ENCODE results near the gene ZNF804A. TPM values are rescaled to one million over a fixed set of nuclear protein-coding genes. Genes with fewer than 3 reads are reported as not detected.
A peak's percentile ranks its signal among the peaks of the same experiment; 100 is the strongest.
"Not testable (repeated sequence)": the region's sequence is repeated elsewhere in the genome, so short reads cannot be mapped to it uniquely, and the experiment has no call there.

The ZNF804A gene
- total RNA-seq, 4 donors from 2014 or later: 0.42 to 0.44 TPM; not detected in 2

- Histone ChIP-seq H3K36me3 (no peaks in the 10 kb centered on the region), H3K27ac (no peak overlapping the region), H3K9me3 (no peaks in the 10 kb centered on the region), H3K4me1 (no peaks in the 10 kb centered on the region), H3K27me3 (no peaks in the 10 kb centered on the region), H3K4me3 (no peak overlapping the region)
- DNase-seq (ENCODE audit: low spot score in 2 of 2): no peak
- WGBS, 2 donors: 96 to 98% methylated on average over 1 of the region's 1 CpG
- TF ChIP-seq POLR2A (IDR thresholded peaks at IDR 0.05) (no peak), EP300 (IDR thresholded peaks at IDR 0.05) (no peak)
- TF ChIP-seq, protein P1, sequence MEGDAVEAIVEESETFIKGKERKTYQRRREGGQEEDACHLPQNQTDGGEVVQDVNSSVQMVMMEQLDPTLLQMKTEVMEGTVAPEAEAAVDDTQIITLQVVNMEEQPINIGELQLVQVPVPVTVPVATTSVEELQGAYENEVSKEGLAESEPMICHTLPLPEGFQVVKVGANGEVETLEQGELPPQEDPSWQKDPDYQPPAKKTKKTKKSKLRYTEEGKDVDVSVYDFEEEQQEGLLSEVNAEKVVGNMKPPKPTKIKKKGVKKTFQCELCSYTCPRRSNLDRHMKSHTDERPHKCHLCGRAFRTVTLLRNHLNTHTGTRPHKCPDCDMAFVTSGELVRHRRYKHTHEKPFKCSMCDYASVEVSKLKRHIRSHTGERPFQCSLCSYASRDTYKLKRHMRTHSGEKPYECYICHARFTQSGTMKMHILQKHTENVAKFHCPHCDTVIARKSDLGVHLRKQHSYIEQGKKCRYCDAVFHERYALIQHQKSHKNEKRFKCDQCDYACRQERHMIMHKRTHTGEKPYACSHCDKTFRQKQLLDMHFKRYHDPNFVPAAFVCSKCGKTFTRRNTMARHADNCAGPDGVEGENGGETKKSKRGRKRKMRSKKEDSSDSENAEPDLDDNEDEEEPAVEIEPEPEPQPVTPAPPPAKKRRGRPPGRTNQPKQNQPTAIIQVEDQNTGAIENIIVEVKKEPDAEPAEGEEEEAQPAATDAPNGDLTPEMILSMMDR (IDR thresholded peaks at IDR 0.05): no peak
Measured at GRCh38 chr2:184756161-184756560, 157.8 kb downstream of the ZNF804A start.

GRCh38 chr2:184756885-184757284 is 158.6 kb downstream of the ZNF804A start:
- H3K27me3 ChIP-seq: no peaks in the 10 kb centered on the region
- H3K27ac ChIP-seq: no peak overlapping the region
- WGBS, 2 donors: 50 to 55% methylated on average over 2 of the region's 2 CpGs

DNA sequence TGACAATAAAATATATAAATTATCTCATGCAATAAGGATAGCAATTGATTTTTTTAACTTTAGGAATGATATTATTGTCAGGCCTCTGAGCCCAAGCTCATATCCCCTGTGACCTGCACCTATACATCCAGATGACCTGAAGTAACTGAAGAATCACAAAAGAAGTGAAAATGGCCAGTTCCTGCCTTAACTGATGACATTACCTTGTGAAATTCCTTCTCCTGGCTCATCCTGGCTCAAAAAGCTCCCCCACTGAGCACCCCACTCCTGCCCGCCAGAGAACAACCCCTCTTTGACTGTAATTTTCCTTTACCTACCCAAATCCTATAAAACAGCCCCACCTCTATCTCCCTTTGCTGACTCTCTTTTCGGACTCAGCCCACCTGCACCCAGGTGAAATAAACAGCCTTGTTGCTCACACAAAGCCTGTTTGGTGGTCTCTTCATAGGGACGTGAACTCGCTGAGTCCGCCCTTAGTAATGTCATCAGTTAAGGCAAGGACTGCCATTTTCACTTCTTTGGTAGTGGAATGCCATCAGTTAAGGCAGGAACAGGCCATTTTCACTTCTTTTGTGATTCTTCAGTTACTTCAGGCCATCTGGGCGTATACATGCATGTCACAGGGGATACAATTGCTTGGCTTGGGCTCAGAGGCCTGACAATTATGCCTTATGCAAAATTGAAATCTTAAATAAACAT is 161.4 kb downstream of the ZNF804A start:
- H3K27me3 ChIP-seq; H3K4me3 ChIP-seq; H3K4me1 ChIP-seq; DNase-seq (ENCODE audit: low spot score in 2 of 2); H3K9me3 ChIP-seq; H3K36me3 ChIP-seq; H3K27ac ChIP-seq: not testable (repeated sequence)
- WGBS, 2 donors: 91 to 93% methylated on average over 6 of the region's 6 CpGs

More at GRCh38 chr2:184756885-184757284, 158.6 kb downstream of the ZNF804A start:
- DNase-seq (ENCODE audit: low spot score in 2 of 2): no peak
- no peak for TF ChIP-seq EP300 (IDR thresholded peaks at IDR 0.05)
- no peak for TF ChIP-seq POLR2A (IDR thresholded peaks at IDR 0.05)
- TF ChIP-seq, protein P1 (IDR thresholded peaks at IDR 0.05): no peak
- Histone ChIP-seq H3K36me3 (no peaks in the 10 kb centered on the region), H3K4me3 (no peak overlapping the region), H3K4me1 (no peaks in the 10 kb centered on the region), H3K9me3 (no peaks in the 10 kb centered on the region)

- WGBS, 2 donors: 87 to 94% methylated on average over 2 of the region's 2 CpGs
- Histone ChIP-seq H3K4me3 (no peak overlapping the region), H3K36me3 (no peaks in the 10 kb centered on the region), H3K4me1 (no peaks in the 10 kb centered on the region), H3K9me3 (no peaks in the 10 kb centered on the region), H3K27me3 (no peaks in the 10 kb centered on the region), H3K27ac (no peak overlapping the region)
- DNase-seq (ENCODE audit: low spot score in 2 of 2): no peak
- TF ChIP-seq, protein P1 (IDR thresholded peaks at IDR 0.05): no peak
Measured at GRCh38 chr2:184760931-184761330, 162.6 kb downstream of the ZNF804A start.

GRCh38 chr2:184765112-184765895 is 167.0 kb downstream of the ZNF804A start:
- TF ChIP-seq POLR2A (IDR thresholded peaks at IDR 0.05) (no peak), EP300 (IDR thresholded peaks at IDR 0.05) (no peak)
- H3K36me3 ChIP-seq: no peaks in the 10 kb centered on the region
- H3K27me3 ChIP-seq: no peaks in the 10 kb centered on the region
- H3K9me3 ChIP-seq: no peaks in the 10 kb centered on the region
- H3K4me3 ChIP-seq: peak overlapping the region in 1 of 4 donors; percentile 12
- no peak overlapping the region for H3K27ac ChIP-seq
- no peaks in the 10 kb centered on the region for H3K4me1 ChIP-seq
- DNase-seq (ENCODE audit: low spot score in 2 of 2): no peak
- 68 to 78% methylated on average over 10 of the region's 10 CpGs for WGBS, 2 donors

DNA sequence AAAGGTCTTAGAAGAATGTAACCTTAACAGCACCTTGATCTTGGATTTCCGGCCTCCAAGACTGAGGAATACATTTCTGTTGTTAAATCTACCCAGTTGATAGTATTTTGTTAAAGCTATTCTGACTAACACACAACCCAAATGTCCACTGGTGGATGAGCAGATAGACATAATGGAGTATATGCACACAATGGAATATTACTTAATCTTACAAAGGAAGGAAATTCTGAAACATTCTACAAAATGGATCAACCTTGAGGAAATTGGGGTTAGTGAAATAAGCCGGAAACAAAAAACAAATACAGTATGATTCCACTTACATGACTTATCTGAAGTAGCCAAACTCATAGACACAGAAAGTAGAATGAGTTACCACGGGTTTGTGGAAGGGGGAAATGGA is 168.7 kb downstream of the ZNF804A start:
- no peaks in the 10 kb centered on the region for H3K27me3 ChIP-seq
- no peaks in the 10 kb centered on the region for H3K9me3 ChIP-seq
- 80 to 83% methylated on average over 3 of the region's 3 CpGs for WGBS, 2 donors
- DNase-seq (ENCODE audit: low spot score in 2 of 2): no peak
- TF ChIP-seq EP300 (IDR thresholded peaks at IDR 0.05): no peak
- TF ChIP-seq, protein P1 (IDR thresholded peaks at IDR 0.05): no peak
- no peaks in the 10 kb centered on the region for H3K4me1 ChIP-seq
- H3K4me3 ChIP-seq: no peak overlapping the region
- H3K36me3 ChIP-seq: no peaks in the 10 kb centered on the region
- H3K27ac ChIP-seq: no peak overlapping the region
